ENCODE data around the gene TWNK.
"Not testable (repeated sequence)": the region's sequence is repeated elsewhere in the genome, so short reads cannot be mapped to it uniquely, and the experiment has no call there.

Gene TWNK

GRCh38 chr10:101029520-101030295, 42.4 kb downstream of the TWNK start:
- no peak for DNase-seq (ENCODE audit: low read depth in 2 of 2, low spot score in 1 of 2)

DNA sequence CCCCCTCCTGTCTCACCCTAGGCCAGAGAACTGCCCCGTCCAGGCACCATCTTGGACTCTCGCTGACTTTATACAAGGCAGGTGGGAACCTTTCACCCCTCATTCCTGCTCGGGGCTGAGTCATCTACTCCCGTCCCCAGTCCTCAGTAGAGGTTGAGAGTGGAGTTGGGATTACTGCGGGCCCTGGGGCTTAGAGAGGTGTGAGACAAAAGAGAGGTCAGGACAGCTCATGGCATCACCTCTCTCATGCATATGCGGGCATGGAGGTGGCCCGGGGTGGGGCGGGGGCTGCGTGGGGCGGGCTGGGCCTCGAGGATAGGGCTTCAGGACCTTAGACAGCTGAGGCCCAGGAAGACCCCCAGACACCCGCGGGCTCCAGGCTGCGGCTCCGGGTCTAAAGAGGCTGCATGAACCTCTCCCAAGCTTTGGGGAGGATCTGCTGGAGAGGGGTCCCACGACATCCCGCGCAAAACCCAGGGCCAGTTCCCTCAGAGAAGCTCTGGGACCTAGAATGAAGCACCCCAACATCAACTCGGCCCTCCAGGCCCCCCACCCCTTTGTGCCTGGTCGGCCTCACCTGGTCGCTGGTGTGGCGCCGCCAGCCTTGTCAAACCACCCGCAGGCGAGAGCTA, 43.3 kb downstream of the TWNK start:
- DNase-seq (ENCODE audit: low read depth in 2 of 2, low spot score in 1 of 2): no peak

DNA sequence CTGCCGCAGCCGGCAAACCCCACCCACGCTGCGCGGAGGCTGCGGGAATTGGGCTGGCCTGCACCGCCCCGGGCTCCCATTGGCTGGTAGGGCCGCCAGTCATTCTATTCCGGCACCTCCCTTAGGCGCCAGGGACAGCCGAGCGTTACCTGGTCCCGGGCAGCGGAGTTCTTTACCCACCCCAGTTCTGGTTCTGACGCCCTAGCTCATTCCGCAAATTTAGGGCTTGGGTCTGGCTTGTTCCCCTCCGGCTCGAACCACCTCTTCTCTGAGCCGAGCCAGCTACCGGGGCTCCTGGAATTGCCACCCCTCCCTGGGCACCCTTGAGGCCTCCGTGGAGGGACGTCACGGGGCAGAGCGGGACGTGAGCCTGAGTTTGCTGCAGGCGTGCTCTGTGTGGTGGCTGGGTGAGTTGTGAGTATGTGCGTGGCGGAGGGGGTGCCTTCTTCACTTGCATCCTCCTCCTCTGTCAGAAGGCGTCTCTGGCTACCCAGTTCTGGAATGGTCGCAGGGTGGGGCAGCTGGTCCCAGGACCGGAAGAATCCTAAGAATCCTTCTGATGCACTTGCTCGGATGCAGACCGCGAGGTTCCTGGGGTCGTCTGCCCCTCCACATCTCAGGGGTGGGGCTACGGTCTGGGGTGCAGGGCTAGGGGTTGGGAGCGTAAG, 43.9 kb downstream of the TWNK start, which contains the start of the genes PDZD7 and SFXN3:
Gene PDZD7 (minus strand): TSS at position 2 of the 668 bp plus-strand sequence. CDS start 910 bp downstream, outside the sequence.
Gene SFXN3 (plus strand): TSS at position 107 of the 668 bp plus-strand sequence. CDS start 3,461 bp downstream, outside the sequence.
- peak; percentile 89 to 92 for DNase-seq (ENCODE audit: low read depth in 2 of 2, low spot score in 1 of 2)

DNA sequence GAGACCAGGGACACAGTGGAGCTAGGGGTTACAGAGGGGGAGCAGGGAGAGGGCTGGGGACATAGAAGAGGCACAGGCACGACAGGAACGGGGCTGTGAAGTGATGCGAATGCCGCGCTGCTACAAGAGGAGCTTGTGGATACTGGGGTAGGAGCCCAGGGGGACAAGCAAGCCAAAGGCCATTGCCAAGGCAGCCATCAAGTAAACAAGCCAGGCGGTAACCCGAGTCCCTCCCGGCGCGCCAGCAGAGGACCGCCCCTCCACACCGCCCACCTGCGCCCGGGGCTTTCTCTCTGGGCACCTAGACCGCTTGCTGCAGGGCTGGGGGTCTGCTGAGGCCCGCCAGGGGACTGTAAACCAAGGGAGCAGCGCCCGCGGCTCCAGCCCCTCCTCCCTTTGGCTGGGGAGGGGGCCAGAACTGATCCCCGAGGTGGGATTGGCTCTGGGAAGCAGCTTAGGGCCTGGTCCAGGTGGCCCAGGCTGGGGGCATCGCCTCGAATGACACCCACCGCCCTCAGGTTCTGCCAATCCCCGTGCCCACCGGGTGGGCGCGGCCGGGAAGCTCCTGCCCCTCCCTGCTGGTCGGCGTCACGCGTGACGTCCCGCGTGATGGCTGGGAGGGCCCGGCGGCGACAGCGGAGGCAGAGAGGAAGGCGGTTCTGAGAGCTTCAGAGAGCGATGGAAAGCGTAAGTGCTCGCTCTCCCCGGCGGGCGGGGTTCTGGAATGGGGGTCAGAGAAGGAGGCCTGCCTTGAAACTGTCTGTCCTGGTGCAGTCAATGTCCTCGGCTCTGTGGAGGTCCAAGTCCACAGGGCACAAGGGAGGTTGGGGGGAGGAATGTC, 44.7 kb downstream of the TWNK start:
- peak; percentile 58 to 60 for DNase-seq (ENCODE audit: low read depth in 2 of 2, low spot score in 1 of 2)

GRCh38 chr10:101032637-101033224, 45.4 kb downstream of the TWNK start:
- DNase-seq (ENCODE audit: low read depth in 2 of 2, low spot score in 1 of 2): peak; percentile 43 to 46

- no peak for DNase-seq (ENCODE audit: low read depth in 2 of 2, low spot score in 1 of 2)
Measured at GRCh38 chr10:101033276-101033675, 45.9 kb downstream of the TWNK start.

DNA sequence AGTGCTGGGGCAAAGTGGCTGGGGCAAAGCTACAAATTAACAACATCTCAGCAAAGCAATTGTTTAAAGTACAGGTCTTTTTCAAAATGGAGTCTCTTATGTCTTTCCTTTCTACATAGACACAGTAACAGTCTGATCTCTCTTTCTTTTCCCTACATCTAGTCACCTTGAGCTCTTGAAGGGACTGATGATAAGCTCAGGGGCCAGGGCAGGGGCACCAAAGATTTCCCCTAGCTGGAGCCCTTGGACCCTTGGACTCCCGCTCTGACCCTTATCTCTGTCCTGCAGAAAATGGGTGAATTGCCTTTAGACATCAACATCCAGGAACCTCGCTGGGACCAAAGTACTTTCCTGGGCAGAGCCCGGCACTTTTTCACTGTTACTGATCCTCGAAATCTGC, 47.1 kb downstream of the TWNK start:
- not testable (repeated sequence) for DNase-seq (ENCODE audit: low read depth in 2 of 2, low spot score in 1 of 2)

DNA sequence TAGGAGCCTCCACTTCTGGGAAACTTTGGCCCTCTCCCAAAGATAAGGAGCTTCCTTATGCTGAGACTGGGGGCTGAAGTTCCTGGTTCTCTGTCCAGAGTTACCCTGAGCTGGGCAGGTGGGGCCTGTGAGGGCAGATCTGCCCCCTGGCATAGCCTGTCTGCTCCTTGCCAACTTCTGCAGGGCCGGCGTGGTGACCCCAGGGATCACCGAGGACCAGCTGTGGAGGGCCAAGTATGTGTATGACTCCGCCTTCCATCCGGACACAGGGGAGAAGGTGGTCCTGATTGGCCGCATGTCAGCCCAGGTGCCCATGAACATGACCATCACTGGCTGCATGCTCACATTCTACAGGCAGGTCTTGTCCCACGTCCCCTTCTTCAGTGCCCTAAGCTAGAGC, 48.0 kb downstream of the TWNK start:
- no peak for DNase-seq (ENCODE audit: low read depth in 2 of 2, low spot score in 1 of 2)

GRCh38 chr10:101035916-101036702, 48.8 kb downstream of the TWNK start:
- DNase-seq (ENCODE audit: low read depth in 2 of 2, low spot score in 1 of 2): no peak

DNA sequence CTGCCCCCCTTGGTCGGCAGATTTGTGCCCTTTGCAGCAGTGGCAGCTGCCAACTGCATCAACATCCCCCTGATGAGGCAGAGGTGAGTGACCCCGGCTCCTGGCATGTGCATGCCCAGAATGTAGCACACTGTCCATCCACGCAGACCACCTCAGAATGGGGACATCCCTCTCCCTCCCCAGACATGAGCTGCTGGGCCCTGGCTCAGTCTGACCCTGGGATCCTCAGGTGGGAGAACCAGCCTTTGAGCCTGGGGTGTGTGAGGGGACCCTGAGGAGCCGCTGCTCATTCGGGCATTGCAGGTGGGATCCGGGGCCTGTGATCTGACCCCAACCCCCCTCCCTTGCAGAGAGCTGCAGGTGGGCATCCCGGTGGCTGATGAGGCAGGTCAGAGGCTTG, 49.4 kb downstream of the TWNK start:
- DNase-seq (ENCODE audit: low read depth in 2 of 2, low spot score in 1 of 2): no peak

DNA sequence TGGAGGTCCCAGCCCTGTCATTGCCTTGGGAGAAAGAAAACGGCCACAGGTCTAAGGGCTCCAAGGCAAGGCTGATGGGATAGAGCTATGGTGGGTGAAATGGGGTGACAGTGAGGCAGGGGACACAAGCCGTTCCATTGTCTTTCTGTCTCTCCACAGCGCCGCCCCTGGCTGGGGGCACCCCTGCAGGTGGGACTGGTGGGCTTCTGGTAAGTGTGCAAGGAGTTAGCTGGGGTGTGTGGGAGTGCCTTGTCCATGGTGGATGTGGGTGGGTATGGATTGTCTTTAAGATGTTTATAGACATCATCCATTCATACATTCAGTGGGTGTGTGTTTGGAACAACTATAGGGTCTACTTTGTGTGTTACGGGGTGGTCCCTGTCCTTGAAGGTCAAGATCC, 51.1 kb downstream of the TWNK start:
- DNase-seq (ENCODE audit: low read depth in 2 of 2, low spot score in 1 of 2): no peak

DNA sequence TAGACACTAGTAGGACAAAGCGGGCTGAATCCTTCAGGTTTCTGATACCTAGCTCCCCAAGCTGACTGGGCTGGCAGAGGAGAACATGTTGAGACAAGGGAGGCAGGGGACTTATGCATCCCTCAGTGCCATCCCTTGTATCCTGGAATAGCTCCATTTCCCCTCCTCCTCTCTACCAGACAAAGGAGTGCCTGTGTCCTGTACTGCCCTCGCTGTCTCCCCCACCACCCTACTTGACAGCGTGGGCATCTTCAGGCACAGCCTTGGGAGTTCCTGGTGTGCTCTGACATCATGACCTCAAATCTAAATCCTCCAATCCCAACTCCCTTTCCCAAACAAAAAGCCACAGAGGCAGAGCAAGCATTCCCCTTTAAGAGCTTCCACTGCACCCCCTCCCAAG, 52.7 kb downstream of the TWNK start:
- no peak for DNase-seq (ENCODE audit: low read depth in 2 of 2, low spot score in 1 of 2)

DNA sequence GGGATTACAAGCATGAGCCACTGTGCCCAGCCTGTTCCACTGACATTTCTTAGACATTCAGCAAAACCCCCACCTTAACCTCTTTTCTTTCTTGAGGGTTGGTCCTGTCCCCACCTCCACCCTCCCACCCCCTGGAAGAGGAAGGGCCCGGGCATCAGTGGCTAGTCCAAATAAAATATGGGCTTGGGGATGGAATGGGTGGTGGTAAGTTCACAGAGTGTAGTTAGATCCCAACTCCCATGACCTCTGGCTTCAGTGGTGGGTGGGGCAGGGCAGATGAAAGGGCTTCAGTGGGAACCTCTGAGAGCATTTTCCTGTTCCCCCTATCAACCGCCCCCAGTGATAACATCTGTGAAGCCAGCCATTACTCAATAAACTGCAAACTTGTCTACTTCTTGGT, 53.5 kb downstream of the TWNK start:
- no peak for DNase-seq (ENCODE audit: low read depth in 2 of 2, low spot score in 1 of 2)

- peak in 1 of 2 donors; percentile 42 for DNase-seq (ENCODE audit: low read depth in 2 of 2, low spot score in 1 of 2)
Measured at GRCh38 chr10:101041252-101041761, 54.0 kb downstream of the TWNK start.

- DNase-seq (ENCODE audit: low read depth in 2 of 2, low spot score in 1 of 2): no peak
Measured at GRCh38 chr10:101042118-101042517, 54.8 kb downstream of the TWNK start.

GRCh38 chr10:101042667-101043362, 55.5 kb downstream of the TWNK start:
- peak; percentile 64 to 69 for DNase-seq (ENCODE audit: low read depth in 2 of 2, low spot score in 1 of 2)

- DNase-seq (ENCODE audit: low read depth in 2 of 2, low spot score in 1 of 2): no peak
Measured at GRCh38 chr10:101043363-101043707, 56.0 kb downstream of the TWNK start.

Data from stimulated activated CD8-positive, alpha-beta memory T cell treated with anti-CD3 and anti-CD28 coated beads, Interleukin-4, amount 100 ng/mL, for 1 hour (primary cell).